ENCODE results near the gene ANKLE2. TPM values are rescaled to one million over a fixed set of nuclear protein-coding genes. Genes with fewer than 3 reads are reported as not detected.

The ANKLE2 gene
- total and polyA plus RNA-seq, 2 of the 8 experiments (the other 6 are each of a cell fraction or from before 2014, with no cell fraction given): 41.0 to 64.9 TPM

DNA sequence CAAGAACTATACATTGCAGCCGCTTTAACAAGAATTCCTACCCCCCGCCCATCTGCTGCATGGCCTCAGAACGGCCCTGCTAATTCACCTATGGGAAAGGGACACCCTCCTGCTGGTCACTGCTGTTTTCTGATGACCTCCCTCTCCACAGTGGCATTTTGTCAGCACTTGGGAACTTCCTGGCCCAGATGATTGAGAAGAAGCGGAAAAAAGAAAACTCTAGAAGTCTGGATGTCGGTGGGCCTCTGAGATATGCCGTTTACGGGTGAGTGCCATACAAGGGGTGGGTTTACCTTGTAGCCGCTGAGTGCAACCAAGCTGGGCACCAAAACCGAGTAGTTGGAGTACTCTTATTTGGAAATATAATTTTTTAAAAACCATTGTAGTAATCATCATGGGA lies 71.5 kb downstream of the ANKLE2 start:
- Histone ChIP-seq H3K23ac (ENCODE audit: insufficient read length) (no peak overlapping the region), H3K27ac (ENCODE audit: low read depth, low read length) (no peak overlapping the region), H3K4me2 (ENCODE audit: insufficient read depth in 1 of 2, low read depth in 2 of 2, low read length in 2 of 2) (no peak overlapping the region; a peak in 1 of 4 replicates), H3K4me1 (replicated peaks in 1 of 4; ENCODE audit: control insufficient read depth in 3 of 4, insufficient read depth in 4 of 4, low read length in 3 of 4) (peaks cover 0 to 2% (median 0%) of the 10 kb centered on the region in 4 experiments; a peak in 1 of 7 replicates), H4K20me1 (replicated peaks in 1 of 2; ENCODE audit: control insufficient read depth in 1 of 2, insufficient read depth in 2 of 2, low read length in 2 of 2) (peaks cover 7 to 15% of the 10 kb centered on the region in 2 experiments), H2BK15ac (ENCODE audit: low read length) (no peak overlapping the region), H3K9ac (replicated peaks in 1 of 4; ENCODE audit: extremely low read depth in 1 of 4, low read depth in 3 of 4, low read length in 3 of 4) (no peak overlapping the region), H3K4ac (replicated peaks; ENCODE audit: insufficient read length, low read depth, low read length) (no peak overlapping the region), H3K18ac (ENCODE audit: extremely low read depth, low read length) (no peak overlapping the region), H3K4me3 (ENCODE audit: extremely low read depth in 1 of 4, insufficient read depth in 2 of 4, low read depth in 3 of 4, low read length in 4 of 4) (no peak overlapping the region), H2BK5ac (ENCODE audit: low read depth, low read length) (no peak overlapping the region), H3K9me3 (ENCODE audit: insufficient read depth in 2 of 2, low read depth in 1 of 2, low read length in 1 of 2) (no peaks in the 10 kb centered on the region), H3K56ac (replicated peaks; ENCODE audit: insufficient read length, low read depth, low read length) (no peak overlapping the region), H3K14ac (ENCODE audit: insufficient read length) (no peak overlapping the region), H2AK5ac (ENCODE audit: low read depth, low read length) (no peak overlapping the region), H3K36me3 (ENCODE audit: control insufficient read depth in 2 of 4, insufficient read depth in 4 of 4, low read length in 3 of 4) (peaks cover 0 to 8% (median 0%) of the 10 kb centered on the region in 4 experiments; a peak in 3 of 8 replicates), H2BK12ac (ENCODE audit: low read depth, low read length) (no peak overlapping the region), H2BK20ac (ENCODE audit: low read length) (no peak overlapping the region), H3K27me3 (replicated peaks in 1 of 4; ENCODE audit: control insufficient read depth in 3 of 4, extremely low read depth in 1 of 4, insufficient read depth in 3 of 4, low read length in 3 of 4) (peaks cover 2 to 9% (median 6%) of the 10 kb centered on the region in 4 experiments; a peak in 6 of 7 replicates), H3K79me1 (ENCODE audit: low read depth, low read length) (peaks cover 5% of the 10 kb centered on the region), H4K5ac (ENCODE audit: insufficient read length, low read depth, low read length) (no peak overlapping the region), H2AFZ (ENCODE audit: low read length) (no peak overlapping the region), H4K91ac (replicated peaks; ENCODE audit: insufficient read length, low read length) (no peak overlapping the region), H3K23me2 (ENCODE audit: low read depth, low read length) (no peaks in the 10 kb centered on the region; the same call in 1 of the 2 replicates), H2BK120ac (replicated peaks; ENCODE audit: low read depth, low read length) (no peak overlapping the region), H4K8ac (ENCODE audit: extremely low read depth, insufficient read depth, low read length) (no peak overlapping the region), H3K79me2 (ENCODE audit: control insufficient read depth in 1 of 2, insufficient read depth in 2 of 2, low read length in 2 of 2) (peaks cover 10 to 21% of the 10 kb centered on the region in 2 experiments)
- FAIRE-seq: no peak
- POLR2A ChIA-PET (ENCODE audit: partially characterized antibody): interaction anchor here (0.8 to 3.4 kb wide), 6 partner anchors 9 to 27 kb away, joined by 3 to 24 read pairs (median 4); partner anchors contain the start of gene PGAM5
- CTCF ChIA-PET (ENCODE audit: partially characterized antibody): interaction anchor here (0.9 kb wide), 1 partner anchor 20 kb away, joined by 3 read pairs; no protein-coding TSS in a partner anchor
- WGBS, 2 experiments (ENCODE audit: extremely low coverage in 1 of 2, insufficient coverage in 1 of 2, insufficient read length in 1 of 2, insufficient replicate concordance in 2 of 2, low coverage in 1 of 2, low lambda C conversion rate in 2 of 2, missing lambda C conversion rate in 1 of 2): 88% methylated on average over 9 of the region's 9 CpGs; no CpG with 5 or more reads in 1 of the 2 experiments
- TF ChIP-seq, protein P1, sequence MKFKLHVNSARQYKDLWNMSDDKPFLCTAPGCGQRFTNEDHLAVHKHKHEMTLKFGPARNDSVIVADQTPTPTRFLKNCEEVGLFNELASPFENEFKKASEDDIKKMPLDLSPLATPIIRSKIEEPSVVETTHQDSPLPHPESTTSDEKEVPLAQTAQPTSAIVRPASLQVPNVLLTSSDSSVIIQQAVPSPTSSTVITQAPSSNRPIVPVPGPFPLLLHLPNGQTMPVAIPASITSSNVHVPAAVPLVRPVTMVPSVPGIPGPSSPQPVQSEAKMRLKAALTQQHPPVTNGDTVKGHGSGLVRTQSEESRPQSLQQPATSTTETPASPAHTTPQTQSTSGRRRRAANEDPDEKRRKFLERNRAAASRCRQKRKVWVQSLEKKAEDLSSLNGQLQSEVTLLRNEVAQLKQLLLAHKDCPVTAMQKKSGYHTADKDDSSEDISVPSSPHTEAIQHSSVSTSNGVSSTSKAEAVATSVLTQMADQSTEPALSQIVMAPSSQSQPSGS (IDR thresholded peaks at IDR 0.05; ENCODE audit: low read length): no peak
- TF ChIP-seq TAF1 (IDR thresholded peaks at IDR 0.05; ENCODE audit: low read depth, low read length) (no peak), JUND (IDR thresholded peaks at IDR 0.05; ENCODE audit: low read length) (no peak), JUN (IDR thresholded peaks at IDR 0.05; ENCODE audit: low read depth, low read length) (no peak), SP4 (IDR thresholded peaks at IDR 0.05; ENCODE audit: low read length) (no peak), MAFK (IDR thresholded peaks at IDR 0.05; ENCODE audit: low read depth, low read length) (no peak), POLR2A (IDR thresholded peaks at IDR 0.05; ENCODE audit: control extremely low read depth in 1 of 2, low read depth in 2 of 2, low read length in 2 of 2) (no peak), NANOG (IDR thresholded peaks at IDR 0.05; ENCODE audit: insufficient read depth, low read depth, low read length, poor library complexity, severe bottlenecking) (no peak), SUZ12 (IDR thresholded peaks at IDR 0.05; ENCODE audit: low read length) (no peak), YY1 (IDR thresholded peaks at IDR 0.05; ENCODE audit: low read depth, low read length) (no peak)
- DNase-seq (ENCODE audit: low read depth in 1 of 2, low spot score in 2 of 2): no peak

Data from H1 (cell line).